Pancreas (tissue), 10 donors: ENCODE data around the gene KAT7. TPM values are rescaled to one million over a fixed set of nuclear protein-coding genes. Genes with fewer than 3 reads are reported as not detected.
A peak's percentile ranks its signal among the peaks of the same experiment; 100 is the strongest.

Source experiments
- ATAC-seq, 4 donors: fragments of 200-7000 bp; cut with Tn5 transposase; one replicate each; pipeline versions ENCODE4 v1.8.0 to v1.9.1; 2020; ENCODE audit warnings: mild to moderate bottlenecking in 4 of 4, moderate library complexity in 4 of 4
- DNase-seq, 6 donors: peaks; one replicate each; pipeline ENCODE4 v3.0.0-alpha.2; 2020
- FAIRE-seq: peaks from 2 replicates; lab custom pipeline; 2012; peaks lifted over from hg19 to GRCh38; lab: Jason Lieb, UNC
- H3K27ac ChIP-seq, 4 donors: fragments of 200-600 bp; sonication (generic); 1 replicate in 3 of 4; 2 replicates in 1 of 4; pipeline versions ENCODE4 v1.5.0 to v1.8.0; 2020
- H3K27me3 ChIP-seq, 4 donors: fragments of 200-600 bp; one replicate each; pipeline ENCODE4 v1.8.0; 2021
- H3K36me3 ChIP-seq, 3 donors: fragments of 200-600 bp; sonication (generic) in 1 of 3; one replicate each; pipeline versions ENCODE4 v1.5.0 to v1.8.0; 2020 to 2021
- H3K4me1 ChIP-seq, 3 donors: fragments of 200-600 bp; one replicate each; pipeline ENCODE4 v1.8.0; 2021
- H3K4me3 ChIP-seq, 4 donors: fragments of 200-600 bp; sonication (generic) in 2 of 4; one replicate each; pipeline versions ENCODE4 v1.5.0 to v1.8.0; 2020 to 2021
- H3K9me3 ChIP-seq, 4 donors: fragments of 200-600 bp; one replicate each; pipeline ENCODE4 v1.8.0; 2021
- CTCF ChIP-seq, 4 donors: fragments of 200-600 bp; sonication (generic) in 3 of 4; IDR thresholded peaks; one replicate each; pipeline versions ENCODE4 v1.5.0 to v1.8.0; 2021; ENCODE audit warnings: antibody characterized with exemption in 4 of 4
- WGBS, 2 donors: extraction: QIAGEN DNeasy Blood & Tissue Kit; methylation state at CpG; one replicate each; pipeline ENCODE4 v1.1.7; 2013; 5-methylcytosine and 5-hydroxymethylcytosine counted together
- intact Hi-C, 3 donors: fragments of 100-400 bp; cut with DNase I; formaldehyde crosslinking; loops; one replicate each; pipeline versions ENCODE4 v1.11.1 to v1.14.2; 2022
- polyA plus RNA-seq, 2 donors: library from polyadenylated mRNA; stranded (reverse); fragments of 200-250 nt; gene quantifications; one replicate each; pipeline ENCODE4 v1.2.3, GENCODE V29; 2013
- total RNA-seq, 6 donors: library from RNA; stranded (reverse); fragmentation: NEBNext Ultra II Directional in 4 of 6; extraction: Animal tissue kit (Norgen Biotek cat#: 25700) in 4 of 6; gene quantifications; one replicate each; pipeline versions ENCODE4 v1.2.1 to v1.2.4, GENCODE V29; 2021 to 2023
- donor health status: healthy with polysubstance abuse.
- donor health status: DM: no; HTN: no; CAD: no; lungs with moderate emphysema.
- donor health status: DM: no; HTN: no; CAD: no.
- donor health status: control.
- donor health status: control.
- donor health status: Bipolar disorder and iron deficiency.
- donor health status: DM: yes; HTN: yes; CAD: no.
- donor health status: DM: no; HTN: no; CAD: no.
- donor health status: DM: no; HTN: no; CAD: no.
- donor health status: DM: yes; HTN: yes; CAD: no.

Gene KAT7
- total and polyA plus RNA-seq, 8 donors: 3.5 to 31.5 (median 19.1) TPM

- Histone ChIP-seq H3K36me3 (no peaks in the 10 kb centered on the region), H3K4me3 (peak overlapping the region; percentile 22 to 46 (median 32)), H3K27me3 (no peaks in the 10 kb centered on the region), H3K4me1 (no peaks in the 10 kb centered on the region), H3K9me3 (no peaks in the 10 kb centered on the region), H3K27ac (no peak overlapping the region)
- peak; percentile 27 to 51 (median 38) for TF ChIP-seq CTCF (IDR thresholded peaks at IDR 0.05)
- intact Hi-C loops: no loop called here
- FAIRE-seq: no peak
- peak; percentile 66 to 86 (median 82) for ATAC-seq
- peak; percentile 44 to 89 (median 69) for DNase-seq
- WGBS, 2 donors: 7 to 8% methylated on average over 54 to 55 of the region's 55 CpGs
Measured at GRCh38 chr17:49851387-49852291, 63.2 kb downstream of the KAT7 start.

- ATAC-seq (no peak), FAIRE-seq (no peak)
- intact Hi-C loops: no loop called here
Measured at GRCh38 chr17:49853470-49854015, 65.1 kb downstream of the KAT7 start.

GRCh38 chr17:49854126-49854525 is 65.6 kb downstream of the KAT7 start:
- Histone ChIP-seq H3K4me3 (no peak overlapping the region), H3K4me1 (no peaks in the 10 kb centered on the region), H3K27me3 (no peaks in the 10 kb centered on the region), H3K9me3 (no peaks in the 10 kb centered on the region), H3K36me3 (no peaks in the 10 kb centered on the region), H3K27ac (no peak overlapping the region)
- DNase-seq (no peak), FAIRE-seq (no peak), ATAC-seq (no peak)
- 81 to 91% methylated on average over 5 of the region's 5 CpGs for WGBS, 2 donors
- TF ChIP-seq CTCF (IDR thresholded peaks at IDR 0.05): no peak
- intact Hi-C loops: no loop called here

More at GRCh38 chr17:49853470-49854015, 65.1 kb downstream of the KAT7 start:
- Histone ChIP-seq H3K36me3 (no peaks in the 10 kb centered on the region), H3K4me1 (no peaks in the 10 kb centered on the region), H3K27me3 (no peaks in the 10 kb centered on the region), H3K9me3 (no peaks in the 10 kb centered on the region), H3K27ac (no peak overlapping the region), H3K4me3 (no peak overlapping the region)
- 64 to 70% methylated on average over 10 of the region's 10 CpGs for WGBS, 2 donors
- TF ChIP-seq CTCF (IDR thresholded peaks at IDR 0.05): no peak
- DNase-seq: no peak

GRCh38 chr17:49858796-49859195 is 70.3 kb downstream of the KAT7 start:
- 41 to 66% methylated on average over 6 of the region's 6 CpGs for WGBS, 2 donors
- ATAC-seq (no peak), FAIRE-seq (no peak), DNase-seq (no peak)
- intact Hi-C loops: no loop called here
- Histone ChIP-seq H3K9me3 (no peaks in the 10 kb centered on the region), H3K4me1 (no peaks in the 10 kb centered on the region), H3K27ac (no peak overlapping the region), H3K36me3 (no peaks in the 10 kb centered on the region), H3K4me3 (no peak overlapping the region), H3K27me3 (no peaks in the 10 kb centered on the region)
- no peak for TF ChIP-seq CTCF (IDR thresholded peaks at IDR 0.05)
